Measurements from ENCODE around the gene HSP90AB1. TPM values are rescaled to one million over a fixed set of nuclear protein-coding genes. Genes with fewer than 3 reads are reported as not detected.

Gene HSP90AB1
- total RNA-seq, 1 experiment from 2014 or later: 1,280 TPM

DNA sequence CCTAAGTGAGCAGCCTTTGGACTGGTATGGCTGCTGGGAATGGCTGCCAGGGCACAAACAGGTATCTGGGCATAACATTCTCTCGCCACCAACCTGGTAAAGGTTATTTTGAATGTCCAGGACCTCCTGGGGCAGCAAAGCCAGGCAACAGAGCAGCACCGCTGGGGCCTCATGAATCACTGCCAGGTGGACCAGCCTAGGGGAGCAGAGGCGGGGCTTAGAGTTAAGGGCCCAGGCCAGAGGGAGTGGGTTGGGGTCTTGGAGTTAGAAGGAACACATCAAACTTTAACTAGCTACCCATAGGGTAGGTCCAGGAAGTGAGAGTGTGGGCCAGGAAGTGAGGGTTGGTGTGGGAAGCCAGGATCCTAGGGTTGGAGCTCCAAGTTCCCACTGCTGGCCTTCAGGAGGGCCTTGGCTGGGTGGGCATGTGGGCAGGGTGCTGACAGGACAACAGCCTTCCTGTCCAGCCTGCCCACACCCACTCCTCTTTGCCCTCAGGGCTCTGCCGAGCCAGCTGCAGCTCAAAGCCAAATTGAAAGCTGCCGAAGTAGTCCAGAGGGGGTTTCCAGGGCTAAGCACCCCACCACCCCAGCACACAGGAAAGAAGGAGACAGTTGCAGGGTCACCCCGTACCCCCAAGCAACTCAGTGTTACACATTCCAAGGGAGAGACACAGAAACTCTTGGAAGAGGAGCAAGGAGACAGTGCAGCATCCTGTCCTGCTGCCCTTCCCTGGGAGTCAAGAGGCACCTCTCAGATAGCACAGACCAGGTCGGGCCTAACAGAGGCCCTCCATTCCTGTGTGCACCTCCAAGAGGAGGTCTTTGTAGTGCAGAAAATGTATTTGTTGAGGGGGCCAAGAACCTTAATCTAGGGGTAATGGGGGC, 15.8 kb downstream of the HSP90AB1 start:
- TF ChIP-seq EZH2 (IDR thresholded peaks at IDR 0.05; ENCODE audit: low read length, unreplicated experiment) (no peak), EZH2phosphoT487 (IDR thresholded peaks at IDR 0.05; ENCODE audit: borderline replicate concordance, low read length) (no peak)
- TF ChIP-seq, protein P1, sequence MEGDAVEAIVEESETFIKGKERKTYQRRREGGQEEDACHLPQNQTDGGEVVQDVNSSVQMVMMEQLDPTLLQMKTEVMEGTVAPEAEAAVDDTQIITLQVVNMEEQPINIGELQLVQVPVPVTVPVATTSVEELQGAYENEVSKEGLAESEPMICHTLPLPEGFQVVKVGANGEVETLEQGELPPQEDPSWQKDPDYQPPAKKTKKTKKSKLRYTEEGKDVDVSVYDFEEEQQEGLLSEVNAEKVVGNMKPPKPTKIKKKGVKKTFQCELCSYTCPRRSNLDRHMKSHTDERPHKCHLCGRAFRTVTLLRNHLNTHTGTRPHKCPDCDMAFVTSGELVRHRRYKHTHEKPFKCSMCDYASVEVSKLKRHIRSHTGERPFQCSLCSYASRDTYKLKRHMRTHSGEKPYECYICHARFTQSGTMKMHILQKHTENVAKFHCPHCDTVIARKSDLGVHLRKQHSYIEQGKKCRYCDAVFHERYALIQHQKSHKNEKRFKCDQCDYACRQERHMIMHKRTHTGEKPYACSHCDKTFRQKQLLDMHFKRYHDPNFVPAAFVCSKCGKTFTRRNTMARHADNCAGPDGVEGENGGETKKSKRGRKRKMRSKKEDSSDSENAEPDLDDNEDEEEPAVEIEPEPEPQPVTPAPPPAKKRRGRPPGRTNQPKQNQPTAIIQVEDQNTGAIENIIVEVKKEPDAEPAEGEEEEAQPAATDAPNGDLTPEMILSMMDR (conservative IDR thresholded peaks at IDR 0.05; ENCODE audit: low read depth, low read length): no peak
- no TSS peak for BruUV-seq (replicated peaks)
- no peak for ATAC-seq
- Histone ChIP-seq H3K9ac (ENCODE audit: low read length) (no peak overlapping the region), H2AFZ (ENCODE audit: low read length) (no peak overlapping the region), H3K27me3 (ENCODE audit: low read length) (no peaks in the 10 kb centered on the region), H3K27ac (ENCODE audit: low read length) (no peak overlapping the region), H4K20me1 (ENCODE audit: low read length) (no peaks in the 10 kb centered on the region), H3F3A (ENCODE audit: low read length, unreplicated experiment) (no peaks in the 10 kb centered on the region), H3K79me2 (ENCODE audit: low read length) (peaks cover 24% of the 10 kb centered on the region), H3K36me3 (ENCODE audit: low read depth, low read length) (no peaks in the 10 kb centered on the region), H3K4me3 (ENCODE audit: low read length) (peak overlapping the region; percentile 80; the same call in 1 of the 2 replicates), H3K4me2 (ENCODE audit: low read length) (peak overlapping the region; percentile 95), H3K4me1 (ENCODE audit: insufficient read depth, low read length) (peaks cover 27% of the 10 kb centered on the region), H3K9me3 (ENCODE audit: low read length) (no peaks in the 10 kb centered on the region), H3K9me2 (replicated peaks; ENCODE audit: low read length) (no peaks in the 10 kb centered on the region)
- ChIA-PET CTCF (no interaction called here), POLR2A (ENCODE audit: unreplicated experiment) (no interaction called here)
- DNase-seq: no peak
- intact Hi-C loops (cut with micrococcal nuclease): no loop called here

DNA sequence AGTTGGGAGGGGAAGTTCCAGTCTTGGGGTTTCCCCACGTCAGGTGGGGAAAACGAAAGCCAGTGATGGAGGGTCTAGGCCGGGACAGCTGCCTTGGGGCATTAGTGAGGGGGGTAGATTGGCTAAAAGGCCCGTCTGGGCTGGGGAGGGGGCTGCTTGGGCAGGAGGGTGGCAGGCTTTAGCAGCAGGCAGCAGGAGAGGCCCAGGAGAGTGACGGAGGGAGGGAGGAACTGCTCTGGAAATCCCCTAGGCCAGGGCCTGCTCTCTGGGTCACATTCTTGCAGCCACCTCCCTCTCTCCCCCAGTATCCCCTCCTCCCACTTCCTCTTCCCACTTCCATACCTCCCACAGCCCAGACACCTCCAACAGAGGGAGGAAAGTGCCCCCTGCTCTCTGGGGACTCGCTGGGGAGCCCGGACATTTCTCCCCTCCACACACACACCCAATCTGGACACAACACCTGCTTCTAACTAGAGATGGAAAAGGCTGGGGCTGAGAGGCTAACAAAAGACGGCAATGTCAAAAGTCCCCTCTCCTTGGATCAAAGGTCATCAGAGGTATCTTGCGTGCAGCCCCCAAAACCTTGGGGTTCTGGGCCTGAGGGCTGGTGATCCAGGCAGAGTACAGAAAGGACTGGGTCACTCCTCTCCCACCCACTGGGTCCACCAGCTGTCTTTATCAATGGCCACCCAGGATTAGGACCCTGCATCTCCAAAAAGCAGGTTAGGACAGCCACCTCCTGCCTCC, 16.6 kb downstream of the HSP90AB1 start:
- TF ChIP-seq EZH2 (IDR thresholded peaks at IDR 0.05; ENCODE audit: low read length, unreplicated experiment) (no peak), EZH2phosphoT487 (IDR thresholded peaks at IDR 0.05; ENCODE audit: borderline replicate concordance, low read length) (no peak)
- TF ChIP-seq, protein P1 (conservative IDR thresholded peaks at IDR 0.05; ENCODE audit: low read depth, low read length): no peak
- Histone ChIP-seq H3K36me3 (ENCODE audit: low read depth, low read length) (no peaks in the 10 kb centered on the region), H3K4me2 (ENCODE audit: low read length) (peak overlapping the region; percentile 95), H3K4me1 (ENCODE audit: insufficient read depth, low read length) (peaks cover 23% of the 10 kb centered on the region), H3K9ac (ENCODE audit: low read length) (peak overlapping the region; percentile 75; the same call in 1 of the 2 replicates), H3K9me3 (ENCODE audit: low read length) (no peaks in the 10 kb centered on the region), H3K4me3 (ENCODE audit: low read length) (peak overlapping the region; percentile 80), H2AFZ (ENCODE audit: low read length) (no peak overlapping the region), H3K9me2 (replicated peaks; ENCODE audit: low read length) (no peaks in the 10 kb centered on the region), H4K20me1 (ENCODE audit: low read length) (no peaks in the 10 kb centered on the region), H3K27ac (ENCODE audit: low read length) (no peak overlapping the region), H3F3A (ENCODE audit: low read length, unreplicated experiment) (no peaks in the 10 kb centered on the region), H3K79me2 (ENCODE audit: low read length) (peaks cover 24% of the 10 kb centered on the region), H3K27me3 (ENCODE audit: low read length) (no peaks in the 10 kb centered on the region)
- CTCF ChIA-PET: no interaction called here
- intact Hi-C loops (cut with micrococcal nuclease): no loop called here
- BruUV-seq (replicated peaks): TSS peak; percentile 61
- POLR2A ChIA-PET (ENCODE audit: unreplicated experiment): no interaction called here
- DNase-seq (no peak), ATAC-seq (0 out of 2 replicates have a peak, but pooled peaks have one; percentile 7)

Measured in PC-3 (cell line).